Measurements from ENCODE around the gene SOX1.

SOX1 gene

DNA sequence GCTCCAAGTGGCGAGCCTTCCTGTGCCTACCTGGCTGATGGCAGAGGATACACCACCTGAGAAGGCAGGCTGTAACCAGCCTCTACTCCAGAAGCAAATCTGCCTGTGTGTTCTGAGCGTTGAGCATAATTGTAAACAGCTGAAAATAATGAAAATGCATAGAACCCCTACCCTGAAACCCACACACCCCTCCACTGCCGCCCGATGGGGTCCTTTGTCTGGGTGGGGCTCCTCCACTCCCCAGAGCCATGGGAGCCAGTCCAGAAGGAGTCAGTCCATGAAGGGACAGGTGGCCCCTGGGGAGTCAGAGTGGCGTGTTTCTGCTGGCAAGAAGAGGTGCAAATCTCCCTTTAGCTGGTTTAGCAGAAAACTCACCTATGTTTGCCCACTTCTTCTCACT lies 8.0 kb upstream of the SOX1 start:
- no peak for DNase-seq (ENCODE audit: low spot score)
- TF ChIP-seq, protein P1, sequence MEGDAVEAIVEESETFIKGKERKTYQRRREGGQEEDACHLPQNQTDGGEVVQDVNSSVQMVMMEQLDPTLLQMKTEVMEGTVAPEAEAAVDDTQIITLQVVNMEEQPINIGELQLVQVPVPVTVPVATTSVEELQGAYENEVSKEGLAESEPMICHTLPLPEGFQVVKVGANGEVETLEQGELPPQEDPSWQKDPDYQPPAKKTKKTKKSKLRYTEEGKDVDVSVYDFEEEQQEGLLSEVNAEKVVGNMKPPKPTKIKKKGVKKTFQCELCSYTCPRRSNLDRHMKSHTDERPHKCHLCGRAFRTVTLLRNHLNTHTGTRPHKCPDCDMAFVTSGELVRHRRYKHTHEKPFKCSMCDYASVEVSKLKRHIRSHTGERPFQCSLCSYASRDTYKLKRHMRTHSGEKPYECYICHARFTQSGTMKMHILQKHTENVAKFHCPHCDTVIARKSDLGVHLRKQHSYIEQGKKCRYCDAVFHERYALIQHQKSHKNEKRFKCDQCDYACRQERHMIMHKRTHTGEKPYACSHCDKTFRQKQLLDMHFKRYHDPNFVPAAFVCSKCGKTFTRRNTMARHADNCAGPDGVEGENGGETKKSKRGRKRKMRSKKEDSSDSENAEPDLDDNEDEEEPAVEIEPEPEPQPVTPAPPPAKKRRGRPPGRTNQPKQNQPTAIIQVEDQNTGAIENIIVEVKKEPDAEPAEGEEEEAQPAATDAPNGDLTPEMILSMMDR (IDR thresholded peaks at IDR 0.05; ENCODE audit: extremely low read depth, missing control alignments) = no peak

GRCh38 chr13:112059457-112060281 lies 7.3 kb upstream of the SOX1 start:
- TF ChIP-seq, protein P1 (IDR thresholded peaks at IDR 0.05; ENCODE audit: extremely low read depth, missing control alignments) = no peak
- no peak for DNase-seq (ENCODE audit: low spot score)

GRCh38 chr13:112060282-112060830 lies 6.6 kb upstream of the SOX1 start:
- no peak for DNase-seq (ENCODE audit: low spot score)
- TF ChIP-seq, protein P1 (IDR thresholded peaks at IDR 0.05; ENCODE audit: extremely low read depth, missing control alignments) = no peak

DNA sequence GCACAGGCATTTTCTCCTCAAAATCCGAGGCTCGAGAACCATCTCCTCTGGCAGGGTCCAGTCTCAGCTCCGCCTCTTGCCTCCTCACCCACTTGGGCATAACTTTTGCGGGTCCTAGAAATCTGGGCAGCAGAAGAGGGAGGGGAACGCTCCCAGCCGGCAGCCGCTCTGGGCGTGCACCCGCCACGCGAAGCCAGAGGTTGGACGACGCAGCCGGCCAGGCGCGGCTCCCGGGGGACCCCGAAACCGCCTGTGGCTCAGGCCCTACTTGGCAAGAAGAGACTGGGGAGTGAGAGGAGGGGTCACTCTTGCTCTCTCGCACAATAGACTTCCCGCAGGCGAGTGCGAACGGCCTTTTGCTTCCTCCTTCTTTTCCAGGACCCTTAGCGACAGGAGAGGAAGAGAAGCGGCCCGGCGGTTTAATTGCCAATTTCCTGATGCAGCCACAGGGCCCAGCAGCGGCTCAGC lies 6.0 kb upstream of the SOX1 start:
- TF ChIP-seq, protein P1 (IDR thresholded peaks at IDR 0.05; ENCODE audit: extremely low read depth, missing control alignments) = no peak
- DNase-seq (ENCODE audit: low spot score) = no peak

GRCh38 chr13:112061367-112062061 lies 5.4 kb upstream of the SOX1 start:
- TF ChIP-seq, protein P1 (IDR thresholded peaks at IDR 0.05; ENCODE audit: extremely low read depth, missing control alignments) = no peak
- DNase-seq (ENCODE audit: low spot score) = no peak

DNA sequence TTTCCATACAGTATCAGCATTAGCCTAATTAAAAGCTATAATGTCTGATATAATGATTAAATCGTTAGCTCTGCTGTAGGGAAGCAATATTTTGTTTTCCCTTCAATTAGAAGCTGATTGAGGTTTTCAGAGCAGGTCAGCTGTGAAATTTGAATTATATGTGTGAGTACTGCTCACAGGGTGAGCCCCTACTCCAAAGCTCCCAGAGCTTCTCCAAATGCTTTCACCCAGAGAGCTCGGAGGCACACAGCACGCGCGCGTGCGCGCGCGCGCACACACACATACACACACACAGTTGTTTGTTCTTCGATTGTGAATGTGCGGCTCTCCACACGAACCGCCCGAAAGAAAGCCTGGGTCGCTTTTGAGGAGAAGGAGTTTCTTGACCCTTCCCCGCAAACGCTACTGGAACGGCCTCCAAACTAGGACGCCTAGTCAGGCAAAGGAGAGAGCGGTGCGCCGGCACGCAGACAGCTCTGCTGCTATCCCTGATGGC lies 4.8 kb upstream of the SOX1 start:
- TF ChIP-seq, protein P1 (IDR thresholded peaks at IDR 0.05; ENCODE audit: extremely low read depth, missing control alignments) = no peak
- no peak for DNase-seq (ENCODE audit: low spot score)

Data from GM20000 (cell line).